GM12878 (cell line): Measurements from ENCODE around the gene FDXR. TPM values are rescaled to one million over a fixed set of nuclear protein-coding genes. Genes with fewer than 3 reads are reported as not detected.

Experiments used
- ATAC-seq: fragments of 200-7000 bp; cut with Tn5 transposase; 3 replicates; pipeline ENCODE4 v1.9.1; 2020; ENCODE audit warnings: mild to moderate bottlenecking, moderate library complexity
- BruUV-seq: library from RNA; stranded (reverse); fragments of 400-500 nt; replicated peaks from 2 replicates; lab custom pipeline; 2021; lab: Mats Ljungman, UMichigan
- CTCF ChIA-PET: fragments of 300-600 bp; sonication (Branson Sonifier 250); formaldehyde crosslinking; extraction: SDS; loops from one replicate; lab custom pipeline; 2021; ENCODE audit warnings: inconsistent platforms; lab: Yijun Ruan, JAX
- POLR2A ChIA-PET: fragments of 350-600 bp; formaldehyde crosslinking; extraction: SDS; loops from one replicate; lab custom pipeline; 2021; ENCODE audit warnings: inconsistent platforms; lab: Charles Lee
- RAD21 ChIA-PET: fragments of 300-600 bp; sonication (Branson Sonifier 250); formaldehyde crosslinking; loops from one replicate; lab custom pipeline; 2023; ENCODE audit warnings: antibody characterized with exemption; ENCODE audit not compliant: unreplicated experiment; lab: Charles Lee
- SMC1A ChIA-PET: fragments of 300-600 bp; sonication (Branson Sonifier 250); formaldehyde crosslinking; loops from one replicate; lab custom pipeline; 2023; ENCODE audit not compliant: unreplicated experiment, uncharacterized antibody; lab: Charles Lee
- DNase-seq: peaks from one replicate; pipeline ENCODE4 v3.0.0-alpha.2; 2011; ENCODE audit warnings: low read depth, low spot score
- FAIRE-seq: peaks from 3 replicates; lab custom pipeline; 2011; peaks lifted over from hg19 to GRCh38; lab: Jason Lieb, UNC
- H2AFZ ChIP-seq: 2 replicates; pipeline ENCODE4 v1.6.0; 2011; ENCODE audit warnings: low read depth, low read length, control low read depth; ENCODE audit not compliant: control insufficient read depth
- H3K27ac ChIP-seq: 2 replicates; pipeline ENCODE4 v1.5.1; 2011; ENCODE audit warnings: control low read depth; ENCODE audit not compliant: control insufficient read depth, insufficient read depth
- H3K27me3 ChIP-seq, 2 experiments: replicated peaks in 1 of 2; 2 replicates each; pipeline versions ENCODE4 v1.6.0 to v1.6.1; 2011; ENCODE audit warnings: low read length in 1 of 2; ENCODE audit not compliant: control insufficient read depth in 2 of 2, insufficient read depth in 2 of 2
- H3K36me3 ChIP-seq, 2 experiments: 2 replicates each; pipeline ENCODE4 v1.5.1; 2011; ENCODE audit warnings: low read length in 1 of 2; ENCODE audit not compliant: control insufficient read depth in 2 of 2, insufficient read depth in 2 of 2
- H3K4me1 ChIP-seq: 2 replicates; pipeline ENCODE4 v1.6.1; 2011; ENCODE audit warnings: mild to moderate bottlenecking, low read length, moderate library complexity, mixed read lengths; ENCODE audit not compliant: control insufficient read depth, insufficient read depth
- H3K4me2 ChIP-seq: 2 replicates; pipeline ENCODE4 v1.6.0; 2011; ENCODE audit warnings: control low read depth; ENCODE audit not compliant: control insufficient read depth, insufficient read depth
- H3K4me3 ChIP-seq: fragments of 200-600 bp; sonication (generic); 2 replicates; pipeline ENCODE4 v1.5.1; 2016
- H3K79me2 ChIP-seq: 2 replicates; pipeline ENCODE4 v1.6.0; 2011; ENCODE audit warnings: low read length; ENCODE audit not compliant: control insufficient read depth, insufficient read depth
- H3K9ac ChIP-seq: 2 replicates; pipeline ENCODE4 v1.8.0; 2011; ENCODE audit warnings: low read length, control low read depth, mixed read lengths; ENCODE audit not compliant: control insufficient read depth, insufficient read depth
- H3K9me3 ChIP-seq: replicated peaks from 3 replicates; pipeline ENCODE4 v1.5.1; 2011; ENCODE audit warnings: mild to moderate bottlenecking, low read length; ENCODE audit not compliant: control insufficient read depth, insufficient read depth
- H4K20me1 ChIP-seq: 2 replicates; pipeline ENCODE4 v1.6.0; 2011; ENCODE audit not compliant: control insufficient read depth, insufficient read depth
- ATF7 ChIP-seq: fragments of 450-650 bp; IDR thresholded peaks from 2 replicates; pipeline ENCODE4 v1.6.1; 2016; ENCODE audit warnings: low read depth, mild to moderate bottlenecking
- BACH1 ChIP-seq: fragments of 450-650 bp; IDR thresholded peaks from 2 replicates; pipeline ENCODE4 v1.6.1; 2017; ENCODE audit warnings: mild to moderate bottlenecking, borderline replicate concordance
- BCL3 ChIP-seq: IDR thresholded peaks from 2 replicates; pipeline ENCODE4 v1.6.1; 2011; ENCODE audit warnings: borderline replicate concordance, low read depth, mild to moderate bottlenecking, moderate library complexity, low read length; ENCODE audit not compliant: insufficient read depth, poor library complexity, severe bottlenecking
- E4F1 ChIP-seq: fragments of 450-650 bp; IDR thresholded peaks from 2 replicates; pipeline ENCODE4 v1.6.1; 2018; ENCODE audit warnings: borderline replicate concordance, mild to moderate bottlenecking; ENCODE audit not compliant: partially characterized antibody
- FOS ChIP-seq: IDR thresholded peaks from 3 replicates; pipeline ENCODE4 v1.6.1; 2011; ENCODE audit warnings: borderline replicate concordance; ENCODE audit not compliant: insufficient read length; ENCODE audit errors: extremely low read depth
- GATAD2B ChIP-seq: fragments of 450-650 bp; conservative IDR thresholded peaks from 2 replicates; pipeline ENCODE4 v1.6.1; 2017; ENCODE audit warnings: low read depth, mild to moderate bottlenecking, moderate library complexity
- IKZF2 ChIP-seq, 2 experiments: fragments of 450-650 bp; IDR thresholded peaks; 2 replicates each; pipeline ENCODE4 v1.6.1; 2017; ENCODE audit warnings: mild to moderate bottlenecking in 2 of 2, moderate library complexity in 2 of 2
- IRF3 ChIP-seq: fragments of 450-650 bp; IDR thresholded peaks from 2 replicates; pipeline ENCODE4 v1.6.1; 2014; ENCODE audit warnings: mild to moderate bottlenecking
- IRF4 ChIP-seq: IDR thresholded peaks from 2 replicates; pipeline ENCODE4 v1.6.1; 2011; ENCODE audit warnings: low read depth, low read length
- MYC ChIP-seq: IDR thresholded peaks from 2 replicates; pipeline ENCODE4 v1.6.1; 2011; ENCODE audit warnings: mild to moderate bottlenecking, low read length, moderate library complexity, inconsistent platforms; ENCODE audit not compliant: insufficient read depth, insufficient replicate concordance, insufficient read length, severe bottlenecking
- POLR2AphosphoS2 ChIP-seq: IDR thresholded peaks from 2 replicates; pipeline ENCODE4 v1.6.1; 2011; ENCODE audit warnings: low read depth, mild to moderate bottlenecking, low read length, improper control_type of control experiment, moderate library complexity
- RFX5 ChIP-seq: IDR thresholded peaks from 2 replicates; pipeline ENCODE4 v1.6.1; 2011; ENCODE audit warnings: low read depth, low read length, improper control_type of control experiment
- RUNX3 ChIP-seq: IDR thresholded peaks from 2 replicates; pipeline ENCODE4 v1.6.1; 2012; ENCODE audit warnings: low read length, inconsistent platforms
- STAT1 ChIP-seq: fragments of 450-650 bp; conservative IDR thresholded peaks from 2 replicates; pipeline ENCODE4 v1.6.1; 2014; ENCODE audit warnings: antibody characterized with exemption, mild to moderate bottlenecking
- STAT3 ChIP-seq: IDR thresholded peaks from 2 replicates; pipeline ENCODE4 v1.6.1; 2011; ENCODE audit warnings: low read depth, low read length, improper control_type of control experiment
- TBL1XR1 ChIP-seq: IDR thresholded peaks from 2 replicates; pipeline ENCODE4 v1.6.1; 2012; ENCODE audit warnings: low read depth, low read length, improper control_type of control experiment
- WGBS: methylation state at CpG from one replicate; pipeline ENCODE4 v1.1.6; 2016; ENCODE audit warnings: low lambda C conversion rate; ENCODE audit not compliant: insufficient replicate concordance, insufficient coverage; ENCODE audit errors: missing lambda C conversion rate; 5-methylcytosine and 5-hydroxymethylcytosine counted together
- in situ Hi-C: fragments of 300-500 bp; cut with MboI; formaldehyde crosslinking; loops from 9 replicates; pipeline ENCODE4 v1.14.3; 2018; ENCODE audit warnings: mixed read lengths
- intact Hi-C: fragments of 100-400 bp; cut with micrococcal nuclease; formaldehyde crosslinking; loops from one replicate; pipeline ENCODE4 v1.14.2; 2022; ENCODE audit not compliant: unreplicated experiment
- polyA plus RNA-seq, 11 experiments: library from polyadenylated mRNA; depleted of rRNA in 4 of 11; unstranded in 6 of 11; stranded (reverse) in 5 of 11; fragments of >200 nt; fragmentation: Nextera tagmentation in 4 of 11; fragmentation: Illumina TruSeq in 1 of 11; extraction: Ambion mirVana in 4 of 11; extraction: Trizol in 1 of 11; gene quantifications; 1 replicate in 1 of 11; 2 replicates in 10 of 11; pipeline versions ENCODE4 v1.2.1 to v1.2.3, GENCODE V29; 2011 to 2016; ENCODE audit warnings: inconsistent platforms in 2 of 11, missing spikeins in 2 of 11, low read depth in 1 of 11
- total RNA-seq, 4 experiments: library from RNA; depleted of rRNA in 3 of 4; stranded (reverse); fragments of >200 nt in 3 of 4; fragmentation: Illumina TruSeq in 1 of 4; extraction: Trizol in 1 of 4; gene quantifications; 2 replicates each; pipeline versions ENCODE4 v1.2.1 to v1.2.3, GENCODE V29; 2013 to 2021

FDXR gene
- total and polyA plus RNA-seq, 10 of the 15 experiments (the other 5 are each of a cell fraction or from before 2014, with no cell fraction given): 0.85 to 162 (median 48.2) TPM

GRCh38 chr17:74839990-74840852 is 32.6 kb downstream of the FDXR start:
- BruUV-seq: no TSS peak
- Histone ChIP-seq H3K36me3 (peaks cover 0 to under 1% of the 10 kb centered on the region in 2 experiments; a peak in 1 of 4 replicates), H2AFZ (no peak overlapping the region), H3K9ac (no peak overlapping the region), H3K27me3 (no peaks in the 10 kb centered on the region), H3K9me3 (no peaks in the 10 kb centered on the region), H3K79me2 (no peaks in the 10 kb centered on the region), H3K27ac (no peak overlapping the region), H3K4me2 (no peak overlapping the region), H4K20me1 (no peaks in the 10 kb centered on the region), H3K4me1 (peaks cover 4% of the 10 kb centered on the region), H3K4me3 (no peak overlapping the region)
- ChIA-PET RAD21 (no interaction called here), SMC1A (interaction anchor here (0.9 to 1.3 kb wide), 2 partner anchors 22 to 25 kb away, joined by 4 read pairs; no protein-coding TSS in a partner anchor), POLR2A (no interaction called here), CTCF (interaction anchor here (1.0 to 2.2 kb wide), 4 partner anchors 22 to 49 kb away, joined by 3 to 9 read pairs (median 6); no protein-coding TSS in a partner anchor)
- no peak for FAIRE-seq
- no peak for DNase-seq
- in situ Hi-C loops: no loop called here
- ATAC-seq: no peak
- intact Hi-C loops: no loop called here
- TF ChIP-seq RFX5 (no peak), ATF7 (no peak), FOS (no peak), IRF3 (no peak), POLR2AphosphoS2 (no peak), BCL3 (no peak), GATAD2B (no peak), STAT3 (no peak), RUNX3 (no peak), STAT1 (no peak), IRF4 (no peak), TBL1XR1 (no peak), MYC (no peak), BACH1 (no peak), IKZF2 (IDR thresholded peaks at IDR 0.05) (no peak), E4F1 (no peak)
- 63% methylated on average over 7 of the region's 7 CpGs for WGBS
